Ishikawa (cell line): ENCODE measurements around the gene TIE1.

Source experiments
- CEBPB ChIP-seq: IDR thresholded peaks from 2 replicates; pipeline ENCODE4 v1.6.1; 2012
- CREB1 ChIP-seq: IDR thresholded peaks from 2 replicates; pipeline ENCODE4 v1.6.1; 2012; ENCODE audit warnings: low read depth
- EGR1 ChIP-seq: IDR thresholded peaks from 2 replicates; pipeline ENCODE4 v1.6.1; 2012
- TAF1 ChIP-seq: IDR thresholded peaks from 2 replicates; pipeline ENCODE4 v1.6.1; 2012; ENCODE audit warnings: low read depth, mild to moderate bottlenecking
- TF ChIP-seq, protein P1 (sequence below): IDR thresholded peaks from 2 replicates; pipeline ENCODE4 v1.6.1; 2012; ENCODE audit warnings: low read depth, mild to moderate bottlenecking
- TF ChIP-seq, protein P2 (sequence below): IDR thresholded peaks from 2 replicates; pipeline ENCODE4 v1.6.1; 2012

DNA sequence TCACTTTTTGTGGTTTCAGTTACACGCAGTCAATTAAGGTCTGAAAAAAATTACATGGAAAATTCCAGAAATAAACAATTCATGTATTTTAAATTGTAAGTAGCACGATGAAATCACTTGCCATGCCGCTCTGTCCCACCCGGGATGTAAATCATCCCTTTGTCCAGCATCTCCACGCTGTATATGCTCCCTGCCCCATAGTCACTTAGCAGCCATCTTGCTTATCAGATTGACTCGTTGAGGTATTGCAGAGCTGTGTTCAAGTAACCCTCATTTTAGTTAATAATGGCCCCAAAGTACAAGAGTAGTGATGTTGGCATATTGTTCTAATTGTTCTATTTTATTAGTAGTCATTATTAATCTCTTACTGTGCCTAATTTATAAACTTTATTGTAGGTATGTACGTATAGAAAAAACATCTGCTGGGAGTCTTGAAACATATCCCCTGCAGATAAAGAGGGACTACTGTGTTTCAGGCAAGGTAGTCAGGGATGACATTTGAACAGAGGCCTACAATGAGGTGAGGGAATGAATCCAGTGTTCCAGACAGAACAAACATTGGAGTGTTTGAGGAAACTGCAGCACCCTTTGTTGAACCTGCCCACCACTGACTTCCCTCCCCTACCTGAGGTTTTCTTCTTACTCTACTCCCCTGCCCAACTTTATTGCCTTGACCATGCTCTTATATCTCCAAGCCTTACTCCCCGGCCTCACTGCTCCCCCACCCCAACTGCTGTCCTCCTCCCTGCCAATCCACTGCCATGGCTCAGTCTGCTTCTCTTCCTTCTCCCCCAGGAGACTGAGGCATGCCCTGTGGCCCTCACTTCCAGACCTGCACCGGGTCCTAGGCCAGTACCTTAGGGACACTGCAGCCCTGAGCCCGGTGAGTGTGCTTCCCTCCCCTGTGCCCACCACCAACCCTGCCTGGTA is 50.9 kb downstream of the TIE1 start:
- TF ChIP-seq CREB1 (no peak), TAF1 (no peak), EGR1 (no peak), CEBPB (no peak)
- TF ChIP-seq, protein P1, sequence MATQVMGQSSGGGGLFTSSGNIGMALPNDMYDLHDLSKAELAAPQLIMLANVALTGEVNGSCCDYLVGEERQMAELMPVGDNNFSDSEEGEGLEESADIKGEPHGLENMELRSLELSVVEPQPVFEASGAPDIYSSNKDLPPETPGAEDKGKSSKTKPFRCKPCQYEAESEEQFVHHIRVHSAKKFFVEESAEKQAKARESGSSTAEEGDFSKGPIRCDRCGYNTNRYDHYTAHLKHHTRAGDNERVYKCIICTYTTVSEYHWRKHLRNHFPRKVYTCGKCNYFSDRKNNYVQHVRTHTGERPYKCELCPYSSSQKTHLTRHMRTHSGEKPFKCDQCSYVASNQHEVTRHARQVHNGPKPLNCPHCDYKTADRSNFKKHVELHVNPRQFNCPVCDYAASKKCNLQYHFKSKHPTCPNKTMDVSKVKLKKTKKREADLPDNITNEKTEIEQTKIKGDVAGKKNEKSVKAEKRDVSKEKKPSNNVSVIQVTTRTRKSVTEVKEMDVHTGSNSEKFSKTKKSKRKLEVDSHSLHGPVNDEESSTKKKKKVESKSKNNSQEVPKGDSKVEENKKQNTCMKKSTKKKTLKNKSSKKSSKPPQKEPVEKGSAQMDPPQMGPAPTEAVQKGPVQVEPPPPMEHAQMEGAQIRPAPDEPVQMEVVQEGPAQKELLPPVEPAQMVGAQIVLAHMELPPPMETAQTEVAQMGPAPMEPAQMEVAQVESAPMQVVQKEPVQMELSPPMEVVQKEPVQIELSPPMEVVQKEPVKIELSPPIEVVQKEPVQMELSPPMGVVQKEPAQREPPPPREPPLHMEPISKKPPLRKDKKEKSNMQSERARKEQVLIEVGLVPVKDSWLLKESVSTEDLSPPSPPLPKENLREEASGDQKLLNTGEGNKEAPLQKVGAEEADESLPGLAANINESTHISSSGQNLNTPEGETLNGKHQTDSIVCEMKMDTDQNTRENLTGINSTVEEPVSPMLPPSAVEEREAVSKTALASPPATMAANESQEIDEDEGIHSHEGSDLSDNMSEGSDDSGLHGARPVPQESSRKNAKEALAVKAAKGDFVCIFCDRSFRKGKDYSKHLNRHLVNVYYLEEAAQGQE: no peak
- TF ChIP-seq, protein P2, sequence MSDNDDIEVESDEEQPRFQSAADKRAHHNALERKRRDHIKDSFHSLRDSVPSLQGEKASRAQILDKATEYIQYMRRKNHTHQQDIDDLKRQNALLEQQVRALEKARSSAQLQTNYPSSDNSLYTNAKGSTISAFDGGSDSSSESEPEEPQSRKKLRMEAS: no peak
